Right kidney (tissue), 1 donor: ENCODE results near the gene UBE2R2.
"Not testable (repeated sequence)": the region's sequence is repeated elsewhere in the genome, so short reads cannot be mapped to it uniquely, and the experiment has no call there.

Experiments
- DNase-seq: peaks from one replicate; pipeline ENCODE4 v3.0.0-alpha.2; 2016

The UBE2R2 gene

DNA sequence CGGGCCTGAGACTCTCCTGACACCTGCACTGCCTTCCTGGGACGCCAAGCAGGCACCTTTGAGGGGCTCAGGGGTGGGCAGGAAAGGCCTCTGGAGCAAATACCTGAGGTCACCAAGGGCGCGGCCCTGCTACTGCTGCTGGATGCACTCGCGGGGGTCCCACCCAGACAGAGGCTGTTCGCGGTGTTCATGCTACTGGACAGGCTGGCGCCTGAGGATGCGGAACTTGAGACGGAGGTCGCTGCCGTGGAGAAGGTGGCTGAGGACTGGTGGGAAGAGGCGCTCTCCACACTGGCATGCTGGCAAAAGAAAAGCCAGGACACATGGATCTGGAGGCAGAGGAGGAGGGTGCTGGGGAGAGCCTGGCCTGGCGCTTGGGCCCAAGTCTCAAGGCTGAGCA lies 110.7 kb downstream of the UBE2R2 start:
- DNase-seq = no peak

DNA sequence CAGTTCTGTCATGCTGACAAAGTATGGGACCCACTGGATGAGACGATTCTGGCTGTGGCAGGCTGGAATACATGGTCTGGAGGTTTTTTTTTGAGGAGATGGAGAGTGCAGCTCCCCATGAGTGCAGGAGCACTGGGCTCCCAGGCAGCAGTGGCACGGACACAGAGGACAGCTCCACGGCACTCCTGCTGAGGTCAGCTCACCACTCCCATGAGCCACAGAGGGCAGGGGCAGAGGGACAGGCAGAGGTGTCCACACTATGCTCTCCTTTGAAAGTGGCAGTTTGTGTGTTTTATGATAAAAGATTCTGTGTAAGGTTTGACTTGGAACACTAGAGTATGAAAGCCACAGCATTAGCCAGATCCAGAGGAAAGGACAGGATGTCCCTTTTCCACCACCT lies 114.4 kb downstream of the UBE2R2 start:
- DNase-seq = no peak

DNA sequence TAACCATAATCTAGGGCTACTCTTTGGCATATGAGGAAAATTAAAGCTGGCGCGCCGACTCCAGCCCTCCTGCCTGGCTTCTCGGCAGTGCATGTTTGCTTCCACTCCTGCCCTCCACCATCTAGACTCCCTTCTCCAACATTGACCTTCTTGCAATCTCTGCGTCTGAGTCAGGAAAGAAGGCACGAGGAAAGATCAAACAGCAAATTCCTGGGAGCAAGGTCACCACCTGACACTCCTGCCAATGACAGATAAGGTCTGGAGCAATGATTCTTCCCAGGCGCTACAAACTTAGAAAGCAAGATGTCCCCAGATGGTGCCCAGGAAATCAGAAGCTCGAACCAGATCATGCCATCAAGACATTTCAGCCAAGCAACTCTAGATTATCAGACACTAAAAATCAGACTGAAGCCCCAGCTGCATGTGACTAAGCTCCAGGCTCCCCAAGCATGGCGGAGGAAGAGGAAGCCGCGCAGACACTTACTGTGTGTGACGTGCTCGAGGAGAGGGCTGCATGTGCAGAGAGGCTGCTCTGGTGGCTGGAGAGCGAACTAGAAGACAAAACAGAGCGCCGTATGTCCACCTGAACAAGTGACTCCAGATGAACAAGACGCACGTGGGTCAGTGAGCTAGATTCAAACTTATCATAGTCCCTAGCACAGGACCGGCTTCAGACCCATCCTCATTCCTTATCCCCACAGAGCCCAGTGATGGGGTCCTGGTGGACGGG lies 115.3 kb downstream of the UBE2R2 start:
- DNase-seq = no peak

DNA sequence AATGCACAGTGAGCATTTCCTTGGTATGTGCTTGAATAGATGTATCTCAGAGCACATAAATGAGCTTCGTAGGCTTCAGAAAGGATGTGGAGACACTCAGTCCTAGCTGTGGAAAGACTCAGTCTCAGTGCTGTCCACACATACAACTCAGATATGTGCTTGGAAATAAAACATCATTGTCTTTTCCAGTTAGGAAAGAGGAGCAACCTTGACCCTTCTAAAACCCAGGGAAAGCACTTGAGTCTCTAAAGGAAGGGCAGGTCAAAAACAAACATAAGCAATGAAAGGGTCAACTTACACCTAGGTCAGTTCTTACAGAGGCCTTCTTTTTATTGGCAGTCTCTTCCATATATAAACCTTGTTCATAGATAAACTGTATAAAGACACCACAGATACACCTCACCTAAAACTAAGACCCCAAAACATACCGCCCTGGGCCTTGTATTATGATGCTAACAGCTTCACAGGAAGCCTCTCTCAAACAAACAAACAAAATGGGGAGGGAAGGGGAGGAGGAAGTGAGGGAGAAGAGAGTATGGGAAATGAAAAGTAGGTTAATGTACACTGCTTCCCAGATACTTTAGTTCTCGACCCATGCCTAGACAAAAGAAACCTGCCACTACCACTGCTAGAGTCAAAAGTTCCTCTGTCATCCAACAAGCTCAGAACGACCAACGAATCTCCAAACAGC lies 117.4 kb downstream of the UBE2R2 start:
- DNase-seq = no peak

DNA sequence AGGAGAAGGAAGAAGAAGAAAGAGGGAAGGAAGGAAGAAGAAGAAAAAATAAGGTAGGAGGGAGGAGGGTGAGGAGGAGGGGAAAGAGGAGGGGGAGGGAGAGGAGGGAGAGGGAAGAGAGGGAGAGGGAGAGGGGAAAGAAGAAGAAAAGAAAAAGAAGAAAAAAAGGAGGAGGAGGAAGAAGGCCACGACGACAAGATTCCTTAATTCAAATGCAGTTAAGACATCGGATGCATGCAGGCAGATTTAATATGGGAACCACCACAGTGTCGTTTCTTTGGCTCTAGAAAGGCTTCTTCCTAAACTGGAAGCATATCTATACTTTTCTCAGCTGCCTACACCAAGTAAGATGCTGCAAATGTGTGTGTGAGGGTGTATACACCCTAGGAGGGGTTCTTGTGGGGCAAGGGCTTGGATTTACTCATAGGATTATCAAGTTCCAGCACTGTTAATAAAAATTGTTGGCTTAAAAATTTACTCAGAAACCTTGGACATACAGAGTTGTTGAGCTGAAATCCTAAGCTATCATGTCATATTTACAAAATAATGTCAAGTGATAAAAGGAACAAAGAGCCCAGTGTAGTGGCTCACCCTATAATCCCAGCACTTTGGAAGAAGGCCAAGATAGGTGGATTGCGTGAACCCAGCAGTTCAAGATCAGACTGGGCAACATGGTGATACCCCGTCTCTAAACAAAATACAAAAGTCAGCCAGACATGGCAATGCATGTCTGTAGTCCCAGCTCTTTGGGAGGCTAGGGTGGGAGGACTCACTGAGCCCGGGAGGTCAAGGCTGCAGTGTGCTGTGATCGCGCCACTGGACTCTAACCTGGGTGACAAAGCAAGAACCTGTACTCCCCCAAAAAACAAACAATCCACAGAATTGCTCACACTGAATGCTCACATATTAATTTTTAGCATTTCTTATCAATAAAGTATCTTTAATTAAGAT lies 123.2 kb downstream of the UBE2R2 start:
- no peak for DNase-seq

DNA sequence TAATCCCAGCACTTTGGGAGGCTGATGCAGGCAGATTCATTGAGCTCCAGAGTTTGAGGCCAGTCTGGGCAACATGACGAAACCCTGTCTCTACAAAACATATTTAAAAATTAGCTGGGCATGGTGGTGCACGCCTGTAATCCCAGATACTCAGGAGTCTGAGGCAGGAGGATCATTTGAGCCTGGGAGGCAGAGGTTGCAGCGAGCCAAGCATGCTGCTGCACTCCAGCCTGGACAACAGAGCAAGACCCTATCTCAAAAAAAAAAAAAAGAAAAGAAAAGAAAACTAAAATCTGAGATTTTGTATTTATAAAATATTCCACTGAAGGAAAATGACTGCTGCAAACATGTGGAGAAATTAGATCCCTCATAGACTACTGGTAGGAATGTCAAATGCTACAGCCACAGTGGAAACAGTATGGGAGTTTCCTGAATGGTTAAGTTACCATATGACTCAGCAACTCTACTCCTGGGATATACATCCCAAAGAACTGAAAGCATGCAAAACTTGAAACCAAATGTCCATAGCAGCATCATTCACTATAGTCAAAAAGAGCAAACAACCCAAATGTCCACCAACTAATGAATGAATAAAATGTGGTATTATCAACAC lies 125.6 kb downstream of the UBE2R2 start:
- no peak for DNase-seq

DNA sequence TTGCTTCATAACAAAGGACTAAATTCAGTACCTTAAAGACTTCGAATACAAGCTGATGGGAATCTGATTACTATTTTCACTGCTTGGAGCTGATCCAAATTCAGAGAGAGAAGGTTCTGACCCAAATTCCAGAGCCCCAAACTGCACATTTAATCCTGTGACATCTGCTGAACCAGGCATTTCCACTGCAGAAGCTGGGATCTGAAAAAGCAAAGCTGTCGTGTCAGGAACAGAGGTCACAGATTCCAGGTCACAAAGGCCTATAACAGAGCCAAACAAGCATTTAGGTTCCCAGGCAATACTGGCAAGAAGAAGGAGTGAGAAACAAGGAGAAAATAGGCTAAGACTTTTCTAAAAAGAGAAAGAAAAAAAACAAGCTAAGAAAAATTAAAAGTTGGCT lies 126.4 kb downstream of the UBE2R2 start:
- DNase-seq = no peak

DNA sequence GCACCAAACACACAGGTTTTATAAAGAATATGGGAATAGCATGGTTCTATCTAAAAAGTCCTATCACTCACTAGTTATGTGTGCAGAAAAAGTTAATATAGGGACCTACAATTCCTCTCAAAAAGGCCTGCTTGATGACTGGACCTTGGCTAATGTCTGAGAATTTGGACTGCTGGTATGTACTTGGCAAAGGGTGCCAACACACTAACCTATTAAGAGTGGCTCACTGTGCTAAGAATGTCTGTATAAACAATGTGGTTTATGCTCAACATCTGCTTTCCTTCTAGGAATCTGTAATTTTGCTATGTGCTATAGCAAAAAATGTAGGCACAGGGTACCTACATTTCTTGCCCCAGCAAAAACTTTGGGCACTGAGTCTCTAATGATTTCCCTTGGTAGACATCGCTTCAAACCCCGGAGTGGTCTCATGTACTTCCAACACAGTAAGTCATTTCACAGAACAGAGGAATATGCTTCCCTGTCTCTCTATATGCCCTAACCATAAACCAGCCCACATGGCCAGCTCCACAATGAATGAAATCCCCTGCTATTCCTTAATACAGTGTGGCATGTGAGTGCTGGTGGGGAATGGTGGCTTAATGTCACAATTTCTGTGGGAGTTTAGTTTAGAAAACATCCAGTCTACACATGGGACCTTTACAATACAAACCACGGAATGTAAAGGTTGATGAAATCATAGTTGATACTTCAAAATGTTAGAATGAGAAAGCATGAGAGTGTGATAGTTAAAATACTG lies 130.0 kb downstream of the UBE2R2 start:
- no peak for DNase-seq

DNA sequence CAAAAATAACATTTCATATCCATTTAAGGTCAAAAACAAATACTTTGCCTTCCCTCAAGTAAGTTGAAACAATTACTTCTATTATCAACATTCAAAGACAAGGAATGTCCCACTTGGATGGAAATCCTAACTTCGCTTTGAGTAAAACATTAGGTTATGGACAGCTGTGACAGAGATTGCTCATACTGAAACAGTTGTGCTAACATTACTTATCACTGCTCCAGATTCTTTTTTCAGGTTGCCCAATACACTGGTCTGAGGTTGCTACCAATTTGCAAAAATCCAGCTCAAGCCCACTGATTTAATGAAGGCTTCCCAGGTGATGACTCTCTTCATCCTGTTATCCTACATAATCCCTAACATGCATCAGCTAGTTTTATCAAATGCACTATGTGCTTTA lies 133.4 kb downstream of the UBE2R2 start:
- no peak for DNase-seq

DNA sequence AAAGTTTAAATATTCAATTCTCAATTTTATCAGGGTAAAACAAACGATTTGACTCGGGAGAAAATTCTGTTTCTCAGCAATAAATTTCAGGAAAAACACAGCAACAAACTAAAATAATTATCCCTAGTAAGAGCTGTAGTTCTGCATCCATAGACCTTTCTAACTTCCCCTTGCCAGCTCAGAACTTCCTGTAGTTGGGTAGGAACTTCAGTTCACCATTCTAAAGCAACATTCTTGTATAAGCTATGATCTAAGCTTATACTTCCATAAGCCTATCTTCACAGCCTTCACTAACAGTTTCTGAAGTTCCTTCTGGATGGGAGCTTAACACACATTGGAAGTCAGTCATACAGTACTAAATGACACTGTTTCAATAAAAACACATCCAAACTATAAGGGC lies 135.1 kb downstream of the UBE2R2 start:
- no peak for DNase-seq

DNA sequence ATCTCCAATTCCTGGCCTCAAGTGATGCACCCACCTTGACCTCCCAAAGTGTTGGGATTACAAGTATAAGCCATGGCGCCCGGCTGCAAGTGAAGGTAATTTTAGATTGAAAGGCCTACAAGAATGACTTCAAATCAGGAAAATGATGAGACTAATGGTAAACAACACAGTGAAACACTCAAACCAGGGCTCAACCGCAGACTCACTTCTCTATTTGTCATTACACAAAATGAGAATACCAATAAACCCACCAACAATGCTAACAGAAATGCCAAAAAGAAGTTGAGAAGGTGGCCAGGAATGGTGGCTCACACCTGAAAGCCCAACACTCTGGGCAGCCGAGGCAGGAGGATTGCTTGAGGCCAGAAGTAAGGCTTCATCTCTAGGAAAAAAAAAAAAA lies 139.6 kb downstream of the UBE2R2 start:
- no peak for DNase-seq

DNA sequence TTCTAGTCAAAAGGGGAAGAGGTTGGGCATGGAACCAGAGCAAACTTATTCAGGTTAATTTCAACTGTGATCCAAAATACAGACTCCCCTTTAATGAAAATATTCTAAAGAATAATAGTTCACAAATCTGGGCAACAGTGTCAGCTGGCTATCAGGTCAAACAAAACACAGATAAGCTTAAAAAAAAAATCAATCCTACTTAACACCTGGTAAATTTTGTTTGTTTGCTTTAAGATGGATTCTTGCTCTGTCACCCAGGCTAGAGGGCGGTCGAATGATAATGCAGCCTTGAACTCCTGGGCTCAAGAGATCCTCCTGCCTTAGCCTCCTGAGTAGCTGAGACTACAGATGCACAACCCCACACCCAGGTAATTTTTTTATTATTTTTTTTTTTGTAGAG lies 142.8 kb downstream of the UBE2R2 start:
- DNase-seq = no peak

DNA sequence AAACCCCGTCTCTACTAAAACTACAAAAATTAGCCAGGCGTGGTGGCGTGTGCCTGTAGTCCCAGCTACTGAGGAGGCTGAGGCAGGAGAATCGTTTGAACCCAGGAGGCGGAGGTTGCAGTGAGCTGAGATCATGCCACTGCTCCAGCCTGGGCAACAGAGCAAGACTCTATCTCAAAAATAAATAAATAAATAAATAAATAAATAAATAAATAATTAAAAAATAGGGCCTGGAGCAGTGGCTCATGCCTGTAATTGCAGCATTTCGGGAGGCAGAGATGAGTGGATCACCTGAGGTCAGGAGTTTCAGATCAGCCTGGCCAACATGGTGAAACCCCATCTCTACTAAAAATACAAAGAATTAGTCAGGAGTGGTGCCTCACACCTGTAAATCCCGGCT lies 145.5 kb downstream of the UBE2R2 start:
- DNase-seq = not testable (repeated sequence)

DNA sequence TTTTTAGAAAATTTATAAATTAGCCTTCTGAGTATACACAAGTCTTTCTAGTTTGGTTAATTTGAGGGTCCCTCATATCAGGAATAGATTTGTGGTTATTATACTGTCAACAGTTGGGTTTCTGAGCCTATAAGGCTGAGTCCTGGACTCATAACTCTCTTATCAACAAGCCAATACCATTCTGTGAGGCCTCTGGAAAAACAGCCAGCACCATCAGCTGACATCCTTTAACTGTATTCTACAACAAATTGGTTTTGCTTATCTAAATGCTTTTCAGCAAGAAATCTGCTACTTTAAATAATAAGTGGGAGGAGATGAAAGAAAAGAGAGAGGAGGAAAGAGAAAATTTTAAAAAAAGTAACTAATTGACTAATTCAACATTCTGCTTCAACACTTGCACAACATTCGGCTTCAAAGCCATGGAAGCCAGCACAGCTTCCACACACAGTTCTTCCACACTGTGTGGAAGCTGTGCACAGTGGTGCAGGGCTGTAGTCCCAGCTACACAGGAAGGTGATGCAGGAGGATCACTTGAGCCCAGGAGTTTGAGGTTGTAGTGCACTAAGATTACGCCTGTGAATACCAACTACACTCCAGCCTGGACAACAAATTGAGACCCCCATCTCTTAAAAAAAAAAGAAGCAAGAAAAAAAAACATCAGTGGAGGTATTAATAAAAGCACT lies 147.3 kb downstream of the UBE2R2 start:
- no peak for DNase-seq
